Measurements from ENCODE around the gene CD2.

Gene CD2

GRCh38 chr1:116721451-116722007 lies 32.7 kb upstream of the CD2 start:
- no peak for TF ChIP-seq CTCF (IDR thresholded peaks at IDR 0.05; ENCODE audit: insufficient read depth, low read depth, low read length, missing control alignments)
- DNase-seq (ENCODE audit: low read depth): peak; percentile 26
- H3K4me3 ChIP-seq (ENCODE audit: low read length): no peak overlapping the region

- no peak for TF ChIP-seq CTCF (IDR thresholded peaks at IDR 0.05; ENCODE audit: insufficient read depth, low read depth, low read length, missing control alignments)
- H3K4me3 ChIP-seq (ENCODE audit: low read length): no peak overlapping the region
- peak; percentile 97 for DNase-seq (ENCODE audit: low read depth)
These were observed 32.0 kb upstream of the CD2 start for GRCh38 chr1:116722016-116722838.

GRCh38 chr1:116724765-116725375 lies 29.4 kb upstream of the CD2 start:
- no peak overlapping the region for H3K4me3 ChIP-seq (ENCODE audit: low read length)
- peak; percentile 80 for DNase-seq (ENCODE audit: low read depth)
- TF ChIP-seq CTCF (IDR thresholded peaks at IDR 0.05; ENCODE audit: insufficient read depth, low read depth, low read length, missing control alignments): peak; percentile 78

- no peak overlapping the region for H3K4me3 ChIP-seq (ENCODE audit: low read length)
- TF ChIP-seq CTCF (IDR thresholded peaks at IDR 0.05; ENCODE audit: insufficient read depth, low read depth, low read length, missing control alignments): no peak
These were observed 28.4 kb upstream of the CD2 start for GRCh38 chr1:116725798-116726197.

GRCh38 chr1:116726872-116727820 lies 27.1 kb upstream of the CD2 start:
- no peak for DNase-seq (ENCODE audit: low read depth)
- TF ChIP-seq CTCF (IDR thresholded peaks at IDR 0.05; ENCODE audit: insufficient read depth, low read depth, low read length, missing control alignments): no peak

More at GRCh38 chr1:116725798-116726197, 28.4 kb upstream of the CD2 start:
- DNase-seq (ENCODE audit: low read depth): no peak

GRCh38 chr1:116731439-116731838 lies 22.8 kb upstream of the CD2 start:
- no peak for TF ChIP-seq CTCF (IDR thresholded peaks at IDR 0.05; ENCODE audit: insufficient read depth, low read depth, low read length, missing control alignments)
- DNase-seq (ENCODE audit: low read depth): no peak
- H3K4me3 ChIP-seq (ENCODE audit: low read length): no peak overlapping the region

More at GRCh38 chr1:116726872-116727820, 27.1 kb upstream of the CD2 start:
- no peak overlapping the region for H3K4me3 ChIP-seq (ENCODE audit: low read length)

Data from epithelial cell of esophagus (primary cell).